RWPE2 (cell line): ENCODE data around the gene FLRT1.

Experiments
- ATAC-seq: fragments of 200-7000 bp; cut with Tn5 transposase; 3 replicates; pipeline ENCODE4 v1.9.1; 2021; ENCODE audit warnings: low read depth
- DNase-seq: peaks from one replicate; pipeline ENCODE4 v3.0.0-alpha.2; 2020; ENCODE audit warnings: low spot score
- H3K27ac ChIP-seq: fragments of 450-650 bp; 2 replicates; pipeline ENCODE4 v1.5.1; 2017; ENCODE audit warnings: mild to moderate bottlenecking; ENCODE audit not compliant: poor library complexity, severe bottlenecking
- H3K27me3 ChIP-seq: fragments of 250-450 bp; sonication (Bioruptor Pico); 2 replicates; pipeline ENCODE4 v1.5.1; 2021; ENCODE audit warnings: mild to moderate bottlenecking, moderate library complexity; ENCODE audit not compliant: insufficient read depth, poor library complexity, severe bottlenecking
- H3K36me3 ChIP-seq: fragments of 250-450 bp; sonication (Bioruptor Pico); 2 replicates; pipeline ENCODE4 v1.5.1; 2020; ENCODE audit warnings: low read depth, mild to moderate bottlenecking, moderate library complexity
- H3K4me1 ChIP-seq: fragments of 250-450 bp; sonication (Bioruptor Pico); 2 replicates; pipeline ENCODE4 v1.5.1; 2021; ENCODE audit warnings: mild to moderate bottlenecking, moderate library complexity; ENCODE audit not compliant: insufficient read depth, poor library complexity, severe bottlenecking
- H3K4me3 ChIP-seq: fragments of 250-450 bp; sonication (Bioruptor Pico); 2 replicates; pipeline ENCODE4 v1.5.1; 2021; ENCODE audit warnings: mild to moderate bottlenecking, moderate library complexity; ENCODE audit not compliant: severe bottlenecking
- H3K9me3 ChIP-seq: fragments of 250-450 bp; sonication (Bioruptor Pico); 2 replicates; pipeline ENCODE4 v1.5.1; 2021; ENCODE audit warnings: mild to moderate bottlenecking, moderate library complexity; ENCODE audit not compliant: severe bottlenecking
- TF ChIP-seq, protein P1 (sequence below): fragments of 450-650 bp; IDR thresholded peaks from one replicate; pipeline ENCODE4 v1.5.1; 2017; ENCODE audit warnings: mild to moderate bottlenecking, moderate library complexity; ENCODE audit not compliant: poor library complexity, severe bottlenecking

FLRT1 gene

DNA sequence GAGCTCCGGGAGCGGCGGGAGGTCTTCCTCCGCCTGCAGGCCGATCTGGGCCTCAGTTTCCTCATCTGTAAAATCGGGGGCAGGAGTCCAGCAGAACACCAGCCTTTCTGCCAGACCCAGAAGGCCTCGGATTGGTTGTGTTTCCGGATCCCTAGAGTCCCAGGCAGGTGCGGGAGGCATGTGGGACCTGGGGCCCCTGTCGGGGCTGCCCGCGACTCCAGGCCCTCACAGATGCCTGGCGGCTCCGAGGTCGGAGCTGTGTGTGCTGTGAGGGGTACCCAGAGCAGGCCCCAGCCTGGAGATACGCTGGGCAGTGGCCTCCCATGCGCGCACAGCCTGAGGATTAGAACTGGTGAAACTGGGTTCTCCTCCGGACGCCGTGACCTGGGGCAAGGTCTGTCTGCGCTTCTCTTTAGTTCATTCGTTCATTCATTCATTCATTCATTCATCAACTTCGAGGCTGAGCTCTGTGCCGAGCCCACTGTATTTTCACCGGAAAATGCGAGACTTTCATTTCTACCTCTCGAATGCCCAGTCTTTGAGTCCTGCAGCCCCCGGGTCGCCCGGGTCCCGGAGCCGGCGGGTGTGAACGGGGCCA is 24.6 kb downstream of the FLRT1 start:
- H3K9me3 ChIP-seq = no peaks in the 10 kb centered on the region
- no peak overlapping the region for H3K27ac ChIP-seq
- H3K27me3 ChIP-seq = peaks cover 3% of the 10 kb centered on the region
- TF ChIP-seq, protein P1, sequence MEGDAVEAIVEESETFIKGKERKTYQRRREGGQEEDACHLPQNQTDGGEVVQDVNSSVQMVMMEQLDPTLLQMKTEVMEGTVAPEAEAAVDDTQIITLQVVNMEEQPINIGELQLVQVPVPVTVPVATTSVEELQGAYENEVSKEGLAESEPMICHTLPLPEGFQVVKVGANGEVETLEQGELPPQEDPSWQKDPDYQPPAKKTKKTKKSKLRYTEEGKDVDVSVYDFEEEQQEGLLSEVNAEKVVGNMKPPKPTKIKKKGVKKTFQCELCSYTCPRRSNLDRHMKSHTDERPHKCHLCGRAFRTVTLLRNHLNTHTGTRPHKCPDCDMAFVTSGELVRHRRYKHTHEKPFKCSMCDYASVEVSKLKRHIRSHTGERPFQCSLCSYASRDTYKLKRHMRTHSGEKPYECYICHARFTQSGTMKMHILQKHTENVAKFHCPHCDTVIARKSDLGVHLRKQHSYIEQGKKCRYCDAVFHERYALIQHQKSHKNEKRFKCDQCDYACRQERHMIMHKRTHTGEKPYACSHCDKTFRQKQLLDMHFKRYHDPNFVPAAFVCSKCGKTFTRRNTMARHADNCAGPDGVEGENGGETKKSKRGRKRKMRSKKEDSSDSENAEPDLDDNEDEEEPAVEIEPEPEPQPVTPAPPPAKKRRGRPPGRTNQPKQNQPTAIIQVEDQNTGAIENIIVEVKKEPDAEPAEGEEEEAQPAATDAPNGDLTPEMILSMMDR = no peak
- ATAC-seq (no peak), DNase-seq (no peak)
- no peaks in the 10 kb centered on the region for H3K4me1 ChIP-seq
- H3K4me3 ChIP-seq = no peak overlapping the region
- H3K36me3 ChIP-seq = no peaks in the 10 kb centered on the region

DNA sequence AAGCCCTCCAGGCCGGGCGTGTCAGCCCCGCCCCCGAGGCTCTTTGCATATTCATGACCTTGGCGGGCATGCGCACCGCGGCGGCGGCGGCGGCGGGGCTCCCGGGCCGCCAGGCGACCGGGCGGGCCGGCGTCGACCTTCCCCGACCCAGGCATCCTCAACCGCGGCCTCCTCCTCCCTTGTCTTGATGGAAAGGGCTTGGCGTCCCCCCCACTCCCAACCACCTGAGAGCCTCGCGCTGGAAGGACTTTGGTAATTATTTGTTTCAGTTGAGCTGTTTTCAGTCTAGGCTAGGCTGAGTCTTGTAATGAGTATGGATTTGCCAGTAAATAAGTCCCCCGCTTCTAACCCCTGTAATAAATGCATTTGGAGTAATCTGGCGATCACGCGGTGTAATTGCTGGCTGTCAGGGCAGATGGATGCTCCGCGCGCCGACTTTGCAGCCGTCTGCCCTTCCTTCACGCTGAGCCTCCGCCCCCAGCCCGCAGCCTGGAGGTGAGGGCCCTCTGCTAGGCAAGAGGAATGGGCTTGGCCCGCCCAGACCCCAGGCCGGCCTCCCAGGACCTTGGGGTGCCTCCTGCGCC is 25.2 kb downstream of the FLRT1 start:
- Histone ChIP-seq H3K4me3 (no peak overlapping the region), H3K36me3 (no peaks in the 10 kb centered on the region), H3K4me1 (no peaks in the 10 kb centered on the region), H3K9me3 (no peaks in the 10 kb centered on the region), H3K27ac (no peak overlapping the region), H3K27me3 (peaks cover 3% of the 10 kb centered on the region)
- ATAC-seq = peak; percentile 34; the same call in 1 of the 3 replicates
- DNase-seq = no peak
- TF ChIP-seq, protein P1 = no peak

DNA sequence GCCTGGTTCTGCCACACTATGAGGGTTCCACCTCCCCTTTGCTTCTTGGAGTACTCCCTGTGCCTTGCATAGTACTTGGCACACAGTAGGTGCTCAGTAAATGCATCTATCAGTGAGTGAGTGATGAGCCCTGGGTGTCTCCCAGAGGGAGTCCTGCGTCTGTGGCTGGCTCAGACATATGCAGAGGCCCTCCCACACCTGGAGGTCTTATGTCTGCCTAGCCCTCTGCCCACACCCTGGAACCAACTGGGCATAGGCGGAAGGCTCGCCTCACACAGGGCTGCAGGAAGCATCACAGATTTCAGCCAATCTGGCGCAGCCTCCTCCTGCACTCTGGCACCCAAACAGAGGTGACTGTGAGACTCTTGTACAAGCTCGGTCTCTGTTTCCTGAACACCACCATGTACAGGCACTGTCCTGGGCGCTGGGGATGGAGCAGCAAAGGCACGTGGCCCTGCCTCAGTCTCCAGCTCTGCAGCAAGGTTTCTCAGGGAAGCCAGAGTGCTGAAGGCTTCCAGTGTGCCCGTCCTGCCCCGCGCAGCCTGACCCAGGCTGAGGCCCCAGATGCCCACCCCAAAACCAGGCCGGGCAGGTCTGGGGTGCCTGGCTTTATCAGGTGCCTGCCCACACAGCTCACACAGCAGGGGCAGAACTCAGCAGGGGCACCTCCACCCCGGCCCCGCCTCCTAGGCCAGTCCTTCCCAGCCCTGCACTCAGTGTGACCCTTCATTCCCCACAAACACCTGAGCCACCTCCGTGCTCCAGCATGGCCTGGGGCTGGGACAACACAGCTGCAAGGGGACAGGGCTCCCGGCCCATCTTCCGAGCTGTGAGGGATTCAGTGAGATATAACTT is 26.7 kb downstream of the FLRT1 start:
- DNase-seq (no peak), ATAC-seq (no peak)
- Histone ChIP-seq H3K4me3 (no peak overlapping the region), H3K4me1 (no peaks in the 10 kb centered on the region), H3K36me3 (no peaks in the 10 kb centered on the region), H3K27ac (no peak overlapping the region), H3K27me3 (peaks cover 3% of the 10 kb centered on the region), H3K9me3 (no peaks in the 10 kb centered on the region)
- TF ChIP-seq, protein P1 = no peak

DNA sequence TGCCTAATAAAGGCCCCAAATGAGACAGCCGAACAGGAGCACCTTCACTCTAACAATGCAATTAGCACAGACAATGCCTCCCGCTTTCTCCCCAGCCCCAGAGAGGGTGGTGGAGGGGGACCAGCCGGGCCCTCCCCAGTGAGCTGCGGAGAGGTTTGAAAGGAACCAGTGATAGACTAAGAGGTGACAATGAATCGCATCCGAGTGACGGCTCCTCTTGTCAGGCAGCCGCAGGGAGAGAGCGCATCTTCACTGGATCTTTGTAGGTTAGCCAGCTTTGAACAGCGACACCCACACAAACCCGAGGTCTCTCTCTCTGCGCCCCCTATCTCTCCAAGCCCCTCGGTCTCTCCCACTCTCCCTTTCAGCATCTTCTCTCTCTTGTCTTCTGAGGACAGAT is 28.0 kb downstream of the FLRT1 start:
- no peak overlapping the region for H3K27ac ChIP-seq
- H3K27me3 ChIP-seq = peaks cover 3% of the 10 kb centered on the region
- TF ChIP-seq, protein P1 = no peak
- ATAC-seq = no peak
- no peak for DNase-seq
- no peaks in the 10 kb centered on the region for H3K9me3 ChIP-seq
- no peaks in the 10 kb centered on the region for H3K36me3 ChIP-seq
- H3K4me1 ChIP-seq = no peaks in the 10 kb centered on the region
- no peak overlapping the region for H3K4me3 ChIP-seq
